Measurements from ENCODE around the gene SYCP2L.

Gene SYCP2L

GRCh38 chr6:11006061-11006460 lies 119.2 kb downstream of the SYCP2L start:
- DNase-seq (ENCODE audit: low read depth in 4 of 4, low spot score in 1 of 4) = no peak

GRCh38 chr6:11007715-11008608 lies 121.1 kb downstream of the SYCP2L start:
- DNase-seq (ENCODE audit: low read depth in 4 of 4, low spot score in 1 of 4) = no peak

DNA sequence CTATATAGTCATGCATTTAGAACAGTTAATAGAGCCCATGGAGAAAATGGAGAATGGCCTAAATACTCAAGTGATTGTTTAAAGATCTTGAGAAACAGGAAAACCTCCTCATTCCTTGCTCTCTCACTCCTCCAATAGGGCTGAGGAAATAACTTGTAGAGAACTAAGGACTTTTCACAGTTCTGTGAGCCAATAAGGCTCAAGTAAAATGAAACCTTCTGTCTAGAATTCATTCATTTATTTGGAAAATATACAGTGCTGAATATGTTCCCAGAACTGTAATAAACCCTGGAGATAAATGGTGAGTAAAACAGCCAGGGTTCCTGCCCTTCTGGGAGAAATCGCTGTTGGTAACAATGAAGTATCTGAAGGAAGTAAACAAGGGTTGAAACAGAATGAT lies 122.0 kb downstream of the SYCP2L start:
- no peak for DNase-seq (ENCODE audit: low read depth in 4 of 4, low spot score in 1 of 4)

DNA sequence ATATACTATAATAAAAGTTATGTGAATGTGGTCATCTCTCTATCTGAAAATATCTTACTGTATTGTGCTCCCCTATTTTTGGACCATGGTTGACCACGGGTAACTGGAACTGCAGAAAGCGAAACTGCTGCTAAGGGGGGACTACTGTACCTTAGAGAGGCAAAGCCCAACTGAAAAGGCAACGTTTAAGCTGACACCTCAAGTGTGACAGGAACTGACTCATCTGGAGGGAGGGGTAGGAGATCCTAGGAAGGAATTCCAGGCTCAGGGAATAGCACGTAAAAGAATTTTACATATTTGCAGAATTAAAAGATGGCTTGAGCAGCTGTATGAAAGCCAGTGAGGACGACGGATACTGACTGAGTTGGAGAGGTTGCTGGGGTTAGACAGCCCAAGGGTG lies 122.5 kb downstream of the SYCP2L start:
- DNase-seq (ENCODE audit: low read depth in 4 of 4, low spot score in 1 of 4) = no peak

- DNase-seq (ENCODE audit: low read depth in 4 of 4, low spot score in 1 of 4) = no peak
These were observed 125.0 kb downstream of the SYCP2L start for GRCh38 chr6:11011787-11012234.

GRCh38 chr6:11012295-11012754 lies 125.5 kb downstream of the SYCP2L start:
- DNase-seq (ENCODE audit: low read depth in 4 of 4, low spot score in 1 of 4) = no peak

DNA sequence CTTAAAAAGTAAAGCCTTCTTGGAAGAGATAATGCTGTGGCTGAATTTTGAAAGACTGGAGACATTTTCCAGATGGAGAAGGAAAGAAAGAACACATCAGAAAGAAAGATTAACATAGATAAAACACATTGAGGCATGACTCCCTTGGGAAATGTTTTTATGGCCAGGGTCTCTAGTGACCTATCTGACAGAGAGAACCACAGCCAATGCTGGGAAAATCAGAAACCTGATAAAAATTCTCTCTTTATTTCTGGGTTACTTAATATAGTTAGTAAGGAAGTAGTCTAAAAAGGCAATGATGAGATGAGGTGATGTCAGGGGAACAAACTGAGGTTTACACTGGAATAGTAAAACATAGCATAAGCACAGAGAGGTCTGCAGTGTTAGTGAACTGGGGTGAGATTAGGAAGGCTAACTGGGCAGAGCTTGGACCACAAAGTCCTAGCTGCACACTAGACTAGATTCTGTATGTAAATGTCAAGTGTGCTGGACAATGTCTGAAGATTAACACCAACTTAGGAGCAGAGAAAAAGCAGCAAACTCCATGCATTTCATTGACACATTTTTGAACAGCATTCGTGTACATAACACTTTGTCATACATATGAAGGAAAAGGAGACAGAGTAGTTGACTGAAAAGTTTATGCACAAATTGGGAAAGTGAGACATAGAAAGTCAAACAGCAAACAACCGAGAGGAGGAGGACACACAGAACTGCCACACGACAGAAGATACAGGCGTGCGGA lies 126.3 kb downstream of the SYCP2L start:
- DNase-seq (ENCODE audit: low read depth in 4 of 4, low spot score in 1 of 4) = no peak

DNA sequence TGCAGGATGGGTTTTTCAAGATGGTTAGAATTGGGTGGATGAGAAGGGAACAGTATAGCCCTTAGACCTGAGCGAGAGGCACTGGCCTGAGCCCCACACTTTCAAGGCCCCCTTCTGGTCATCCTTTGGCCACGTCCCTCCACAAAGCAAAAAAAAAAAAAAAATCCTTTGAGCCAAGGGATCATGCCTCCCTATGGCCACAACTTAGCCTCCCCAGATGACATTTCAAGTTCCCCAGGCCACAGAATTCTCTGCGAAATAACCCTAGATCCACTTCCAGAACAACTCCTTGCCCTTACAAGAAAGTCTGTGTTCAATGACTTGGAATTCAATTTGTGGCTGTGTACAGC lies 126.8 kb downstream of the SYCP2L start:
- DNase-seq (ENCODE audit: low read depth in 4 of 4, low spot score in 1 of 4) = no peak

GRCh38 chr6:11015102-11015501 lies 128.2 kb downstream of the SYCP2L start:
- no peak for DNase-seq (ENCODE audit: low read depth in 4 of 4, low spot score in 1 of 4)

GRCh38 chr6:11016452-11016851 lies 129.6 kb downstream of the SYCP2L start:
- no peak for DNase-seq (ENCODE audit: low read depth in 4 of 4, low spot score in 1 of 4)

- no peak for DNase-seq (ENCODE audit: low read depth in 4 of 4, low spot score in 1 of 4)
These were observed 130.2 kb downstream of the SYCP2L start for GRCh38 chr6:11017090-11017489.

DNA sequence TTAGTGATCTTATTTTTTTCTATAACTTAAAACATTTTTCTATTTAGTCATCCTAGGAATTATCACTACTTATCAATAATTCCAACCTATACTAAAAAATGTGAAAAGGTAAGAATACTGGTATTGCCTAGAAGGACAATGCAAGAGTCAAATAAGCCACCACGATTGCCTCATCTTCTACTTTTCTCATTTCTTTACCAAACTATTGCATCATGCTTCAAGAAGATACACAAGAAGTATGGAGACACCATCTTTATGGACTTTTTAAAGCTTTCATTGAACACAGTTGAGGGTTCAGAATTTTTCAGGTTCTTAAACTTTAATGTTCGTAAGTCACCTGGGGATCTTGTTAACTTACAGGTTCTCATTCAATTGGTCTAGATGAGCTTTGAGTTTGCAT lies 131.4 kb downstream of the SYCP2L start:
- no peak for DNase-seq (ENCODE audit: low read depth in 4 of 4, low spot score in 1 of 4)

GRCh38 chr6:11021003-11021402 lies 134.2 kb downstream of the SYCP2L start:
- DNase-seq (ENCODE audit: low read depth in 4 of 4, low spot score in 1 of 4) = no peak

GRCh38 chr6:11021714-11022113 lies 134.9 kb downstream of the SYCP2L start:
- DNase-seq (ENCODE audit: low read depth in 4 of 4, low spot score in 1 of 4) = no peak

- DNase-seq (ENCODE audit: low read depth in 4 of 4, low spot score in 1 of 4) = no peak
These were observed 136.2 kb downstream of the SYCP2L start for GRCh38 chr6:11023032-11023431.

All from stimulated activated CD4-positive, alpha-beta T cell treated with anti-CD3 and anti-CD28 coated beads, Interleukin-1b, Interleukin-23, amount 100 ng/mL, for 24 hours (primary cell).